WTC11 (cell line): ENCODE measurements around the gene TMEM245. TPM values are rescaled to one million over a fixed set of nuclear protein-coding genes. Genes with fewer than 3 reads are reported as not detected.
"Not testable (repeated sequence)": the region's sequence is repeated elsewhere in the genome, so short reads cannot be mapped to it uniquely, and the experiment has no call there.

ENCODE experiments used
- ATAC-seq: fragments of 200-7000 bp; cut with Tn5 transposase; 2 replicates; pipeline ENCODE4 v1.10.0; 2021; ENCODE audit warnings: mild to moderate bottlenecking, moderate library complexity
- CTCF ChIA-PET: fragments of 300-600 bp; sonication (Branson Sonifier 250); formaldehyde crosslinking; loops from one replicate; lab custom pipeline; 2021; ENCODE audit warnings: antibody characterized with exemption; lab: Charles Lee
- POLR2A ChIA-PET: fragments of 350-600 bp; sonication (Branson Sonifier 250); formaldehyde crosslinking; loops from one replicate; lab custom pipeline; 2021; ENCODE audit warnings: antibody characterized with exemption; lab: Charles Lee
- DNase-seq: peaks from one replicate; pipeline ENCODE4 v3.0.0; 2021; ENCODE audit warnings: low spot score
- H3K27ac Mint-ChIP-seq: 2 replicates; pipeline ENCODE4 v1.8.0; 2021; ENCODE audit warnings: mixed read lengths
- H3K27me3 Mint-ChIP-seq: 2 replicates; pipeline ENCODE4 v1.8.0; 2021; ENCODE audit warnings: low read depth, mild to moderate bottlenecking, moderate library complexity, mixed read lengths
- H3K36me3 Mint-ChIP-seq: 2 replicates; pipeline ENCODE4 v1.8.0; 2021; ENCODE audit warnings: mixed read lengths
- H3K4me1 Mint-ChIP-seq: 2 replicates; pipeline ENCODE4 v1.8.0; 2022; ENCODE audit warnings: mixed read lengths
- H3K4me3 Mint-ChIP-seq: 2 replicates; pipeline ENCODE4 v1.8.0; 2021; ENCODE audit warnings: mild to moderate bottlenecking, moderate library complexity, mixed read lengths
- H3K9me3 Mint-ChIP-seq: 2 replicates; pipeline ENCODE4 v1.8.0; 2021; ENCODE audit warnings: mixed read lengths
- ATF1 ChIP-seq: sonication (generic); formaldehyde crosslinking; IDR thresholded peaks from 2 replicates; pipeline ENCODE4 v1.8.1; 2023; ENCODE audit warnings: mild to moderate bottlenecking, moderate library complexity, missing genetic modification reagents
- E2F1 ChIP-seq: sonication (generic); formaldehyde crosslinking; IDR thresholded peaks from 2 replicates; pipeline ENCODE4 v1.8.0; 2022; ENCODE audit warnings: mild to moderate bottlenecking, missing genetic modification reagents
- E2F5 ChIP-seq: sonication (generic); formaldehyde crosslinking; IDR thresholded peaks from 2 replicates; pipeline ENCODE4 v1.8.1; 2022; ENCODE audit warnings: mild to moderate bottlenecking, moderate library complexity, missing genetic modification reagents
- GTF2I ChIP-seq: fragments of 250-450 bp; sonication (Bioruptor Pico); conservative IDR thresholded peaks from 2 replicates; pipeline ENCODE4 v1.4.0; 2021; ENCODE audit warnings: mild to moderate bottlenecking
- KAT7 ChIP-seq: sonication (generic); formaldehyde crosslinking; IDR thresholded peaks from 2 replicates; pipeline ENCODE4 v1.8.1; 2023; ENCODE audit warnings: missing genetic modification reagents, mild to moderate bottlenecking, borderline replicate concordance
- MYBL2 ChIP-seq: sonication (generic); formaldehyde crosslinking; IDR thresholded peaks from 2 replicates; pipeline ENCODE4 v1.8.1; 2023; ENCODE audit warnings: mild to moderate bottlenecking, moderate library complexity, missing genetic modification reagents
- NFATC4 ChIP-seq: fragments of 250-450 bp; sonication (Bioruptor Pico); IDR thresholded peaks from 2 replicates; pipeline ENCODE4 v1.9.0; 2021; ENCODE audit warnings: mild to moderate bottlenecking
- NFE2L1 ChIP-seq: sonication (generic); formaldehyde crosslinking; IDR thresholded peaks from 2 replicates; pipeline ENCODE4 v1.8.1; 2023; ENCODE audit warnings: missing genetic modification reagents
- NFYB ChIP-seq: sonication (generic); formaldehyde crosslinking; conservative IDR thresholded peaks from 2 replicates; pipeline ENCODE4 v1.8.0; 2022; ENCODE audit warnings: low read depth, missing genetic modification reagents
- PREB ChIP-seq: sonication (generic); formaldehyde crosslinking; IDR thresholded peaks from 2 replicates; pipeline ENCODE4 v1.8.1; 2022; ENCODE audit warnings: mild to moderate bottlenecking, missing genetic modification reagents, moderate library complexity, borderline replicate concordance
- RELA ChIP-seq: sonication (generic); formaldehyde crosslinking; IDR thresholded peaks from 2 replicates; pipeline ENCODE4 v1.8.1; 2022; ENCODE audit warnings: missing genetic modification reagents, mild to moderate bottlenecking, borderline replicate concordance
- STAT6 ChIP-seq: sonication (generic); formaldehyde crosslinking; conservative IDR thresholded peaks from 2 replicates; pipeline ENCODE4 v1.8.1; 2023; ENCODE audit warnings: mild to moderate bottlenecking, low read depth, missing genetic modification reagents, moderate library complexity
- TEAD4 ChIP-seq: sonication (generic); formaldehyde crosslinking; IDR thresholded peaks from 2 replicates; pipeline ENCODE4 v1.8.0; 2022; ENCODE audit warnings: mild to moderate bottlenecking, missing genetic modification reagents
- total RNA-seq: library from RNA; stranded (reverse); gene quantifications from 3 replicates; pipeline ENCODE4 v1.2.3, GENCODE V29; 2021
- TF ChIP-seq, protein P1 (sequence below): sonication (generic); formaldehyde crosslinking; IDR thresholded peaks from 2 replicates; pipeline ENCODE4 v1.8.1; 2022; ENCODE audit warnings: missing genetic modification reagents, borderline replicate concordance

The TMEM245 gene
- total RNA-seq, 1 experiment from 2014 or later: 40.8 TPM

DNA sequence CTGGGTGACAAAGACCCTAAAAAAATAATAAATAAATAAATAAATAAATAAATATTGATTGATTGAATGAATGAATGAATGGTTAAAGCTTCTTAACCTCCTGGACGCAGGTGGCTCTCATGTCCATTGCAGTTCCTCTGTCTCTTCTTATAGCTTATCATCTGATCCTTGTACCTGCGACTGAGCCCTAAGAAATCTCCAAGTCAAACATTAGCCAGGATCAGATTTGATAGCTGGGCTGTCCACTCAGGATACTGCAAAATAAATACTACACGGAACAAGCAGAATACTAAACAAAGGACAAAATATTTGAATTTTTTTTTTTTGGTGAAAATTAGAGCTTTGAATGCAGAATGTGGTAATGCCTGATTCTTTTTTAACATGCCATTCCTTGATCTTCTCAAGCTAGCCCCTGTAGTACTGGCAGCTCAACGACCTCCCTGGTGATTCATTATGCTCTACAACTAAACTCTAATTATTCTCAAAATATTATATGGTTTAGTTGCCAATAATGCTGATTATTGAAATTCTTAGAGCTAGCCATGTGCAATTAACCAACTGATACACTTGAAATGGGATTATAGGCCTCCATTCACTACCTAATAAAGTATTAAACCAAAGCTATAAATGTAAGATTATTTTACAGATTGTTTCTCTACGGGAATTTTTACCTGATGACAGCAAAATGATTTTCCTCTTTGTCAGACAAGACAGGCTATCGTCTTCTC lies 9.9 kb upstream of the TMEM245 start:
- H3K4me1 Mint-ChIP-seq: no peaks in the 10 kb centered on the region
- POLR2A ChIA-PET: no interaction called here
- ATAC-seq (no peak), DNase-seq (no peak)
- H3K27me3 Mint-ChIP-seq: no peaks in the 10 kb centered on the region
- H3K27ac Mint-ChIP-seq: no peak overlapping the region; the same call in 1 of the 2 replicates
- no peak overlapping the region for H3K4me3 Mint-ChIP-seq
- TF ChIP-seq NFYB (CRISPR knock-in tag): no peak
- CTCF ChIA-PET: interaction anchor here (0.6 to 1.0 kb wide), 2 partner anchors 11 to 311 kb away, joined by 3 read pairs; no protein-coding TSS in a partner anchor
- H3K9me3 Mint-ChIP-seq: no peaks in the 10 kb centered on the region
- no peaks in the 10 kb centered on the region for H3K36me3 Mint-ChIP-seq

- H3K9me3 Mint-ChIP-seq, H3K27me3 Mint-ChIP-seq, POLR2A ChIA-PET, H3K4me1 Mint-ChIP-seq, ATAC-seq, CTCF ChIA-PET, DNase-seq, H3K36me3 Mint-ChIP-seq, H3K27ac Mint-ChIP-seq, H3K4me3 Mint-ChIP-seq: not testable (repeated sequence)
Measured at GRCh38 chr9:109126671-109127070, 6.9 kb upstream of the TMEM245 start.

DNA sequence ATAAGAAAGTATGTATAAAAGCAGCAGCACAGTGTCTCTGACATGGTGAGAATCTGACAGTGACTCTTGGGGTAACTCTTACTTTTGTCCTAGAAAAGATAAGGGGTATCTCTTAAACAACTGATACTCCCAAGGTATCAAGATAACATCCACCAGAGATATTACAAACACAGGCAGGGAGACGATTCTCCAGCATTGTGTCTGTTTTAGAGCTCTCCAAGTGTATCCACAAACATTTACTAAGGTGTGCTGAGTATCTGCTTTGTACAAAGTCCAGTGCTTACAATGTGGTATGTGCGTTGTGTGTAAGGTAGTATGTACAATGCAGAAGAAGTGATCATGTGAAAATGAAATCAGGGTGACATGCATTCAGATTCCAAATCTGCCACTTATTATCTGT lies 4.4 kb upstream of the TMEM245 start:
- POLR2A ChIA-PET: no interaction called here
- H3K4me3 Mint-ChIP-seq: no peak overlapping the region
- no peaks in the 10 kb centered on the region for H3K36me3 Mint-ChIP-seq
- TF ChIP-seq E2F1 (CRISPR knock-in tag) (no peak), GTF2I (CRISPR knock-in tag) (no peak), KAT7 (no peak), RELA (CRISPR knock-in tag) (no peak), PREB (CRISPR knock-in tag) (no peak), MYBL2 (CRISPR knock-in tag) (no peak), STAT6 (CRISPR knock-in tag) (no peak), TEAD4 (no peak), NFATC4 (CRISPR knock-in tag) (no peak), ATF1 (CRISPR knock-in tag) (no peak), E2F5 (no peak), NFE2L1 (CRISPR knock-in tag) (no peak)
- TF ChIP-seq, protein P1, sequence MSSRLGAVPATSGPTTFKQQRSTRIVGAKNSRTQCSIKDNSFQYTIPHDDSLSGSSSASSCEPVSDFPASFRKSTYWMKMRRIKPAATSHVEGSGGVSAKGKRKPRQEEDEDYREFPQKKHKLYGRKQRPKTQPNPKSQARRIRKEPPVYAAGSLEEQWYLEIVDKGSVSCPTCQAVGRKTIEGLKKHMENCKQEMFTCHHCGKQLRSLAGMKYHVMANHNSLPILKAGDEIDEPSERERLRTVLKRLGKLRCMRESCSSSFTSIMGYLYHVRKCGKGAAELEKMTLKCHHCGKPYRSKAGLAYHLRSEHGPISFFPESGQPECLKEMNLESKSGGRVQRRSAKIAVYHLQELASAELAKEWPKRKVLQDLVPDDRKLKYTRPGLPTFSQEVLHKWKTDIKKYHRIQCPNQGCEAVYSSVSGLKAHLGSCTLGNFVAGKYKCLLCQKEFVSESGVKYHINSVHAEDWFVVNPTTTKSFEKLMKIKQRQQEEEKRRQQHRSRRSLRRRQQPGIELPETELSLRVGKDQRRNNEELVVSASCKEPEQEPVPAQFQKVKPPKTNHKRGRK (CRISPR knock-in tag): no peak
- CTCF ChIA-PET: interaction anchor here (0.6 kb wide), 1 partner anchor 32 kb away, joined by 3 read pairs; no protein-coding TSS in a partner anchor
- H3K27ac Mint-ChIP-seq: no peak overlapping the region
- no peaks in the 10 kb centered on the region for H3K9me3 Mint-ChIP-seq
- H3K27me3 Mint-ChIP-seq: no peaks in the 10 kb centered on the region
- H3K4me1 Mint-ChIP-seq: peaks cover 16% of the 10 kb centered on the region
- ATAC-seq (no peak), DNase-seq (no peak)
